ENCODE data around the gene SKIDA1.

DNA sequence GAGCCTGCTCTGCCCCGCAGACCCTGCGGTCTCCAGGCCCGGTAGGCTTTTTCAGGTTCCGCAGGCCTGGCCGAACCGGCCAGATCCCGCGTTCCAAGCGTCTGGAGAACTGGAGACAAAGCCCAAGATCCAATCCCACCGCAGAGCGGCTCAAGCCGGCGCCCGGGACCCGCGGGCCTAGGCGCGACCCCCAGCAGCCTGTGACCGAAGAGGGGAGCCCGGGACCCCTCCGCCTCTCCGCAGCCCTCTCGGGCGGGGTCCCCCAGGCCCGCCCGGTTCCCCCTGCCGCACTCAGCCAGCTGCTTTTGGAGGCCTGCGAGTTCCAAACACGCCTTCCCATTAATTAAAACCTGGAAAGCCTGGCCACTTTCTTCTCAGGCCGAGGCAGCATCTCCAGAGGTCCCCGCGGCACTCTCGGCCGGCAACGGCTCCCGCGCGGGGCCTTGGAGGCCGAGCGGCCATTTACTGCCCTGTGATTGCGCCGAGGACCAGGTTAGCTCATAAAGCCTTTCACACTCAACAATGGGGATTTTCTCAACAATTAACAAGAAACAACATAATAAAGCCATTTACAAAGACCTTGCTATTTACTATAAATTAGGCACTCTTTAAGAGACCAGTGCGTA, 16.7 kb downstream of the SKIDA1 start:
- TF ChIP-seq, protein P1, sequence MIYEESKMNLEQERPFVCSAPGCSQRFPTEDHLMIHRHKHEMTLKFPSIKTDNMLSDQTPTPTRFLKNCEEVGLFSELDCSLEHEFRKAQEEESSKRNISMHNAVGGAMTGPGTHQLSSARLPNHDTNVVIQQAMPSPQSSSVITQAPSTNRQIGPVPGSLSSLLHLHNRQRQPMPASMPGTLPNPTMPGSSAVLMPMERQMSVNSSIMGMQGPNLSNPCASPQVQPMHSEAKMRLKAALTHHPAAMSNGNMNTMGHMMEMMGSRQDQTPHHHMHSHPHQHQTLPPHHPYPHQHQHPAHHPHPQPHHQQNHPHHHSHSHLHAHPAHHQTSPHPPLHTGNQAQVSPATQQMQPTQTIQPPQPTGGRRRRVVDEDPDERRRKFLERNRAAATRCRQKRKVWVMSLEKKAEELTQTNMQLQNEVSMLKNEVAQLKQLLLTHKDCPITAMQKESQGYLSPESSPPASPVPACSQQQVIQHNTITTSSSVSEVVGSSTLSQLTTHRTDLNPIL (CRISPR knock-in tag; IDR thresholded peaks at IDR 0.05; ENCODE audit: low read depth): no peak
- TF ChIP-seq ZFP3 (CRISPR knock-in tag; IDR thresholded peaks at IDR 0.05): no peak
- TF ChIP-seq TSHZ2 (CRISPR knock-in tag; IDR thresholded peaks at IDR 0.05): no peak
